Coronary artery (tissue), 2 donors: ENCODE results near the gene VWA2.

Experiments used
- DNase-seq: peaks from one replicate; pipeline ENCODE4 v3.0.0-alpha.2; 2017; ENCODE audit warnings: low spot score
- H3K27ac ChIP-seq, 2 donors: fragments of 200-600 bp; sonication (generic); one replicate each; pipeline ENCODE4 v1.5.1; 2016 to 2019
- H3K4me3 ChIP-seq: fragments of 200-600 bp; sonication (generic); 2 replicates; pipeline ENCODE4 v1.5.1; 2016; ENCODE audit warnings: mild to moderate bottlenecking, moderate library complexity
- TF ChIP-seq, protein P1 (sequence below): fragments of 200-600 bp; sonication (generic); IDR thresholded peaks from one replicate; pipeline ENCODE4 v1.5.1; 2019; ENCODE audit warnings: antibody characterized with exemption

The VWA2 gene

DNA sequence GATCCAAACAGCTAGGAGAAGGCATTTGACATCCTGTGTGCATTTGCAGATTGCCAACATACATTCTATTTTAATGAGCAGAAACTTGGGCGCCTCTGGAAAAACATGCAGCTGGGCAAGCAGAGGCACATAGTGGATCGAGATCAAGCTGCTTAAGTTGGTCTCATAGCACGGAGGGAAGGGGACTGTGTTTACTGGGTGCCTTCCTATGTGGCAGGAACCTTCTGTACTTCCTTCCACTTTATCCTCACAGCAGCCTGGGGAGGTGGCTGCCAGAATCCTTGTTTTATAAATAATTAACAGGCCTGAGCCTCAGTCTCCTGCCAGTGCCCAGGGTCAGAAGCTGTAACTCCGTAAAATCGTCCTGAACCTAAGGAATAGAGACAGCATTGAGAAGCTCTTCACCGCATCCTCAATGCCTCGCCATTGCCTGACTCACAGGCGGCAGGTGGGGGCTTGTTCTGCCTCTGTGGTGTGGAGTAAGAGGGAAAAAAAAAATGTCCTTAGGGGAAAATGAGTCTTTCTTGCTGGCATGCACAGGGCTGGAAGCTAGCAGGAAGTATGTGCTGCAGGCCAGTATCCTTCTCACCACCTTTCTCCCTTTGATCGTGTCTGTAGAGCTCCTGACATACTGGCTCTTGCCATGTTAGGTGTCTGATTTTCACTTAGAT lies 6.2 kb downstream of the VWA2 start:
- DNase-seq: no peak
- no peak overlapping the region for H3K4me3 ChIP-seq
- H3K27ac ChIP-seq: no peak overlapping the region
- TF ChIP-seq, protein P1, sequence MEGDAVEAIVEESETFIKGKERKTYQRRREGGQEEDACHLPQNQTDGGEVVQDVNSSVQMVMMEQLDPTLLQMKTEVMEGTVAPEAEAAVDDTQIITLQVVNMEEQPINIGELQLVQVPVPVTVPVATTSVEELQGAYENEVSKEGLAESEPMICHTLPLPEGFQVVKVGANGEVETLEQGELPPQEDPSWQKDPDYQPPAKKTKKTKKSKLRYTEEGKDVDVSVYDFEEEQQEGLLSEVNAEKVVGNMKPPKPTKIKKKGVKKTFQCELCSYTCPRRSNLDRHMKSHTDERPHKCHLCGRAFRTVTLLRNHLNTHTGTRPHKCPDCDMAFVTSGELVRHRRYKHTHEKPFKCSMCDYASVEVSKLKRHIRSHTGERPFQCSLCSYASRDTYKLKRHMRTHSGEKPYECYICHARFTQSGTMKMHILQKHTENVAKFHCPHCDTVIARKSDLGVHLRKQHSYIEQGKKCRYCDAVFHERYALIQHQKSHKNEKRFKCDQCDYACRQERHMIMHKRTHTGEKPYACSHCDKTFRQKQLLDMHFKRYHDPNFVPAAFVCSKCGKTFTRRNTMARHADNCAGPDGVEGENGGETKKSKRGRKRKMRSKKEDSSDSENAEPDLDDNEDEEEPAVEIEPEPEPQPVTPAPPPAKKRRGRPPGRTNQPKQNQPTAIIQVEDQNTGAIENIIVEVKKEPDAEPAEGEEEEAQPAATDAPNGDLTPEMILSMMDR: no peak

DNA sequence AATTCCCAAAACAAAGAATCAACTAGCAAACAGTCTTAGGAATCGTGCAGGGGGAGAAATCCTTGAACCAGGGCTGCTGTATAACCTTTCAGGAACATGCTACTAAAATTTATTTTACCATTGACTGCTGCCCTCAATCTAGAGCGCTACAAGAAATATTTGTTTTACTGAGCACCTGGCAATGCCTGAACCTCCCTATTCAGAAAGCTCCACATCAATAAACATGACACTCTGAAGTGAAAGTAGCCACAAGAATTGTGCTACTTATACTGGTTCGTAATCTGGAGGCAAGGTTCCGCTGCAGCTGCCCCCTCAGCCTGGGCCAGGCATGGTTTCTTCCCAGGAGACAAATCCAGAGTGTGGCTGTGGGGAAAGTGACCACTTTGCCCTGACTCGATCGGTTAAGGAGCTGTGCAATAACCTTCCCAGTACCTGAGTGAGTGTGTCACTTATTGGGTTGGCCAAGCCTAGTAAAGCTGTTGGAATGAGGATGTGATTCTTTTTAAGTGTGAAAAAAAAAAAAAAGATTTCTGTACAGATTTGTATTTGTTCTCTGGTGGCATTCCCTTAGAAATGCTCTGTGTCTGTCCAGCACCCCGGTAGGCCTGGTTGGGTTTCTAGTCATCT lies 7.7 kb downstream of the VWA2 start:
- Histone ChIP-seq H3K4me3 (no peak overlapping the region), H3K27ac (no peak overlapping the region)
- no peak for DNase-seq
- TF ChIP-seq, protein P1: no peak

DNA sequence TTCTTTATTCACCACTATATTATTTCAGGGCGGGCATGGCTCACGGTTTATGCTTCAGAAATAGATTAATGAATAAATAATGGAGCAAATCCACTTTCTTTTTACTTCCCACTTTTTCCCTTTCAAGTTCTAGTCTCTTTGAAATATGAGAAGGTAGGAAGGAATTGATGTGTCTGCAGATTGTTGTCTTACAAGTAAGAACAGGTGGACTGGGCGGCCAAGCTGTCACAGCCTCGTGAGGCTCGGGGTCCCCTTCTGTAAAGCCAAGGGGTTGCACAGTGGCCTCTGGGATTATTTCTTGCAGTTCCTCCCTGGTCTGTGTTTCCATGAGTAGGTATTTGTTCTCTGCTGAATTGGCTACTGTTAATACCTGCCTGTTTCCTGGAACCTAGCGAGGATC lies 11.2 kb downstream of the VWA2 start:
- Histone ChIP-seq H3K27ac (no peak overlapping the region), H3K4me3 (no peak overlapping the region)
- DNase-seq: no peak
- TF ChIP-seq, protein P1: no peak

DNA sequence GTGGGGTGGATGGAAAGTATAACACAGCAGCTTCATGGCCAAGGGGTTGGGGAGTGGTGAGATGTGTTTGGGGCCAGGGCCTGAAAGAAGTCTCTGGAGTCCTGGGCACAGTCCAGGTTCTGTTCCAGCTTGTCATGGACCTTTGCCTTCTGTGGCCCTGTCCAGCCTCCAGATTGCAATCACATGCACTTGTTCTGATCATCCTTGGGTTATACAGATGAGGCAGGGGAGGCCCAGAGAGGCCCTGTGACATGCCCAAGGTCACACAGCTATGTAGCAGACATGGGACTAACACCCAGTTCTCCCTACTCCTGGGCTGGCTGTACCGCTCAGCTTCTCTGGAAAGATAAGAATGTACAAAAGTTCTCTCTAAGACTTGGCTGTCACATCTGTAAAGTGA lies 11.7 kb downstream of the VWA2 start:
- TF ChIP-seq, protein P1: no peak
- H3K4me3 ChIP-seq: no peak overlapping the region
- no peak for DNase-seq
- no peak overlapping the region for H3K27ac ChIP-seq

DNA sequence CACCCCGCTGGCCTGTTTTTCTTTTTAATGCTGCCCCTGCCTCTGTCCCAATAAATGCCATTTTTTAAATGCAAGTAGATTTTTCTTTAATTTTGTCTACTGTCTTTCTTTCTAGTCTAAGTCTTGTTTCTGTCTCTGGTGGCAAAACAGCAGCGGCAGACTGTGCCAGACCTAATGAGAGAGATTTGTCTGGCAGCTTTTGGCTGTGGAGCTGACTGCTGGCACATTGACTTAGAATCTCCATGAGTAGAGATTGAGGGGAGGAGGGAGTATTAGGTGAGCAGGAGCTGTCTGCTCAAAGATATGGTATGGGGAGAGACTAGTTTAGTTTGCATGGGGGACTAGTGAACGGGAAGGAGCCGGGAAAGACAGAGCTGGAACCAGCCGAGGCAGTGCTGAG lies 13.0 kb downstream of the VWA2 start:
- TF ChIP-seq, protein P1: no peak
- H3K27ac ChIP-seq: no peak overlapping the region
- no peak for DNase-seq
- no peak overlapping the region for H3K4me3 ChIP-seq

DNA sequence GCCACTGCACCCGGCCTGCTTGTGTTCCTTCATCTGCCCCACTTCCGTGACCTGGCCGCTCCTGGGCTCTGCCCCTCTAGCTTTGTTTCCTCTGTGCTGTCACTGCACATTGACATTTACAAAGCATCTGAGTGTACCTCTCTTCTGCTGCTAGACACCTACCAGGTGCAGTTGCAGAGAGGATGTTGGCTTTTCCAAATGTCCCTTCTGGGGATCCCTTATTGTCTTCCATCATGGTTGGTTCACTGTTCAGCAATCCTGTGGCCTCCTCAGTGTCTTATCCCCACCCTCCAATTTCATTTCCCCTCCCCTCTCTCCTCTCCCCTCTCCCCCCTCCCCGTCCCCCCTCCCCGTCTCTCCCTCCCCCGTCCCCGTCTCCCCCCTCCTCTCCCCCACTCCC lies 13.8 kb downstream of the VWA2 start:
- Histone ChIP-seq H3K4me3 (no peak overlapping the region), H3K27ac (no peak overlapping the region)
- TF ChIP-seq, protein P1: no peak
- no peak for DNase-seq

DNA sequence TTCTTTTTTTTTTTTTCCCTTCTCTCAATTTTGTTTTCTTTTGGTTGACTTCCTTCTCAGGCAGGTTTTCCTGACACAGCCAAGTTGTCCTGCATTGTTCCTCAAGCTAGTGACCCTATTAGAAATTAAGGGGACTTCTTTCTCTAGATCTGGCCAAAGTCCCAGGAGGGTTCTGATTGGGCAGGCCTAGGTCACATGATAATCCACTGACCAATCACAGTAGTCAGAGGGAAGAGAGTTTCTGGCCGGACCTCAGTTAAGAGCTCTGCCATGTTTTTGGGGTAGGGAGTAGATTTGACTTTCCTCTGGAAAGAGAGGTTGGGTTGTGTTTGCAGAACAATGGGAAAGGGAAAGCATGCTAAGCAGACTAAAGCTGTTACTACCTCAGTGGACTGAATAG lies 16.2 kb downstream of the VWA2 start:
- H3K4me3 ChIP-seq: no peak overlapping the region
- TF ChIP-seq, protein P1: no peak
- no peak overlapping the region for H3K27ac ChIP-seq
- no peak for DNase-seq
